Right lobe of liver (tissue), 4 donors: ENCODE data around the gene C2.

Source experiments
- POLR2A ChIP-seq: fragments of 450-650 bp; IDR thresholded peaks from one replicate; pipeline ENCODE4 v1.6.1; 2017; ENCODE audit warnings: antibody characterized with exemption, mild to moderate bottlenecking
- TF ChIP-seq, protein P1 (sequence below), 4 donors: fragments of 200-600 bp in 3 of 4; fragments of 450-650 bp in 1 of 4; IDR thresholded peaks; one replicate each; pipeline versions ENCODE4 v1.5.1 to v1.8.0; 2016 to 2022; ENCODE audit warnings: antibody characterized with exemption in 4 of 4, mild to moderate bottlenecking in 2 of 4
- donor health status: DM: no; HTN: no; CAD: no.
- donor health status: DM: no; HTN: no; CAD: no.
- donor health status: DM: no; HTN: yes; CAD: no.

DNA sequence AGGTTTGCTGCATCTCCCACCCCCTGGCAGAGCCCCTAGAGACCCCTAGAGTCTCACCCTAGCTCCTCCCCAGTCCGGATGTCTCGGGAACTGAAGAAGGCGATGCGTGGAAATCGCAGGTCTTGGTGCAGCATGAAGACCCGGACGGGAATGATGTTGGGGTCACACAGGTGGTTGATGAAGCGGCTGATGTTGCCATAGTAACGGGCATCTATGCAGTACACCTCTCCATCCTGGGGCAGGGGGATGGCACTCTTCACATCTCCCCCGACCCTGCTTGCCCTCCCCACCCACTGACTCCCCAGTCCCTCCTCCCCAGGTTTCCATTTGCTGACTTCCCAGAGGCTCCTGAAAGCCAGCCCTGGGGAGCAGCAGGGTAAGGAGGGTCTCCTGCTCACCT lies 46.9 kb upstream of the C2 start:
- TF ChIP-seq POLR2A, result no peak
- TF ChIP-seq, protein P1, sequence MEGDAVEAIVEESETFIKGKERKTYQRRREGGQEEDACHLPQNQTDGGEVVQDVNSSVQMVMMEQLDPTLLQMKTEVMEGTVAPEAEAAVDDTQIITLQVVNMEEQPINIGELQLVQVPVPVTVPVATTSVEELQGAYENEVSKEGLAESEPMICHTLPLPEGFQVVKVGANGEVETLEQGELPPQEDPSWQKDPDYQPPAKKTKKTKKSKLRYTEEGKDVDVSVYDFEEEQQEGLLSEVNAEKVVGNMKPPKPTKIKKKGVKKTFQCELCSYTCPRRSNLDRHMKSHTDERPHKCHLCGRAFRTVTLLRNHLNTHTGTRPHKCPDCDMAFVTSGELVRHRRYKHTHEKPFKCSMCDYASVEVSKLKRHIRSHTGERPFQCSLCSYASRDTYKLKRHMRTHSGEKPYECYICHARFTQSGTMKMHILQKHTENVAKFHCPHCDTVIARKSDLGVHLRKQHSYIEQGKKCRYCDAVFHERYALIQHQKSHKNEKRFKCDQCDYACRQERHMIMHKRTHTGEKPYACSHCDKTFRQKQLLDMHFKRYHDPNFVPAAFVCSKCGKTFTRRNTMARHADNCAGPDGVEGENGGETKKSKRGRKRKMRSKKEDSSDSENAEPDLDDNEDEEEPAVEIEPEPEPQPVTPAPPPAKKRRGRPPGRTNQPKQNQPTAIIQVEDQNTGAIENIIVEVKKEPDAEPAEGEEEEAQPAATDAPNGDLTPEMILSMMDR (IDR thresholded peaks at IDR 0.05), result no peak
